A549 (cell line): ENCODE results near the gene RASGEF1C.

Experiments used
- CTCF ChIP-seq: fragments of >200 bp; sonication (Bioruptor Twin); formaldehyde crosslinking; IDR thresholded peaks from 3 replicates; pipeline ENCODE4 v1.5.1; 2016
- JUN ChIP-seq, 2 experiments: fragments of >200 bp; sonication (Bioruptor Twin); formaldehyde crosslinking; IDR thresholded peaks; 2 replicates in 1 of 2; 3 replicates in 1 of 2; pipeline ENCODE4 v1.6.1; 2016 to 2017
- KDM5A ChIP-seq: fragments of 200-600 bp; sonication (generic); IDR thresholded peaks from 2 replicates; pipeline ENCODE4 v1.6.1; 2016; ENCODE audit warnings: antibody characterized with exemption, mild to moderate bottlenecking
- MYC ChIP-seq: IDR thresholded peaks from 2 replicates; pipeline ENCODE4 v1.6.1; 2012; ENCODE audit warnings: mild to moderate bottlenecking, inconsistent platforms, low read length, improper control_type of control experiment, borderline replicate concordance
- RFX5 ChIP-seq: fragments of 450-650 bp; IDR thresholded peaks from 2 replicates; pipeline ENCODE4 v1.7.1; 2014; ENCODE audit warnings: antibody characterized with exemption, mild to moderate bottlenecking, moderate library complexity

- TF ChIP-seq JUN (IDR thresholded peaks at IDR 0.05) (no peak), CTCF (no peak), MYC (no peak), RFX5 (no peak), KDM5A (no peak)
Observed at GRCh38 chr5:180216646-180217171, 7.7 kb upstream of the RASGEF1C start.
